Measurements from ENCODE around the gene UFM1. TPM values are rescaled to one million over a fixed set of nuclear protein-coding genes. Genes with fewer than 3 reads are reported as not detected.

The UFM1 gene
- total RNA-seq, 1 experiment from 2014 or later, result 87.9 TPM

DNA sequence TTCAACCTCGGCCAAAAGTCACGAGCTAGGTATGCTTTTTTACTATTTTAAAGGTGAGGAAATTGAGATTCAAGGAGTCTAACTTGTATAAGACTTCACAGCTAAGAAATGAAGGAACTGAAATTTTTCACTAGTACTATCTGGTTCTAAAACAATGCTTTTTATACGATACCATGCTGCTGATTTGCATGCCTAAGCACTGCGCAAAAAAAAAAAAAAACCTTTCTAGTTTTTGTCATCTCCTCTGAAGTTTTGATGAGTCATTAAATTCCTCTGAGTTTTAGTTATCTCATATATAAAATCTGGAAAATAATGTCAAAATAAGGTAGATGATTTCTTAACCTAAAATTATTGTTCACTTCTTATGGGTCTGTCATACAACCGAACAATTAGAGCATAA lies 28.0 kb upstream of the UFM1 start:
- TF ChIP-seq EZH2 (IDR thresholded peaks at IDR 0.05; ENCODE audit: borderline replicate concordance, low read depth, low read length, poor library complexity, severe bottlenecking), result no peak
- no peaks in the 10 kb centered on the region for H3K36me3 ChIP-seq (ENCODE audit: insufficient read depth, low read length, poor library complexity, severe bottlenecking)

DNA sequence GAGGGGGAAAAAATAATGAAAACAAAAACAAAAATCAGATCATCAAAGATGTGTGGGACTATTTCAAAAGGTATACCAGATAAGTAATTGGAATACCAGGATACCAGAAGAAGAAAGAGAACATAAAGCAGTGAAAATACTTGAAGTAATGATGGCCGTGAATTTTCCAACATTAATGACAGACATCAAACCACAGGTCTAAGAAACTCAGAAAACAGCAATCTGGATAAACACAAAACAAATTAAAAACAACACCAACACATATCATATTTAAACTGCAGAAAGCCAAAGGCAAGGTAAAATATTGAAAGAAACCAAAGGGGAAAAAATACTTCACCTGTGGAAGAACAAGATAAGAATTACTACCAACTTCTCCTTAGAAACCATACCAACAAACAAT lies 24.2 kb upstream of the UFM1 start:
- BruUV-seq (replicated peaks), result no TSS peak
- H3K27ac ChIP-seq (ENCODE audit: low read depth, low read length, poor library complexity, severe bottlenecking), result no peak overlapping the region
- no peaks in the 10 kb centered on the region for H3K36me3 ChIP-seq (ENCODE audit: insufficient read depth, low read length, poor library complexity, severe bottlenecking)
- no peak for DNase-seq (ENCODE audit: low spot score)
- ChIA-PET POLR2A (ENCODE audit: low non-redundant PET) (no interaction called here), CTCF (no interaction called here)
- H3K27me3 ChIP-seq (replicated peaks; ENCODE audit: insufficient read depth, low read depth, low read length, poor library complexity), result no peaks in the 10 kb centered on the region
- no peaks in the 10 kb centered on the region for H3K9me3 ChIP-seq (ENCODE audit: low read depth, low read length, poor library complexity, severe bottlenecking)
- no peak for TF ChIP-seq EZH2 (IDR thresholded peaks at IDR 0.05; ENCODE audit: borderline replicate concordance, low read depth, low read length, poor library complexity, severe bottlenecking)
- TF ChIP-seq CTCF (conservative IDR thresholded peaks at IDR 0.05; ENCODE audit: low read depth, low read length), result no peak
- intact Hi-C loops (cut with micrococcal nuclease; ENCODE audit: unreplicated experiment), result no loop called here
- no peak overlapping the region for H3K4me3 ChIP-seq (ENCODE audit: low read depth, low read length, poor library complexity, severe bottlenecking)
- H3K4me1 ChIP-seq (ENCODE audit: insufficient read depth, low read length, poor library complexity, severe bottlenecking), result no peaks in the 10 kb centered on the region

More for the DNA sequence above, 28.0 kb upstream of the UFM1 start:
- Histone ChIP-seq H3K27me3 (replicated peaks; ENCODE audit: insufficient read depth, low read depth, low read length, poor library complexity) (no peaks in the 10 kb centered on the region), H3K27ac (ENCODE audit: low read depth, low read length, poor library complexity, severe bottlenecking) (no peak overlapping the region), H3K4me1 (ENCODE audit: insufficient read depth, low read length, poor library complexity, severe bottlenecking) (no peaks in the 10 kb centered on the region), H3K9me3 (ENCODE audit: low read depth, low read length, poor library complexity, severe bottlenecking) (no peaks in the 10 kb centered on the region), H3K4me3 (ENCODE audit: low read depth, low read length, poor library complexity, severe bottlenecking) (no peak overlapping the region)
- POLR2A ChIA-PET (ENCODE audit: low non-redundant PET), result no interaction called here
- CTCF ChIA-PET, result no interaction called here
- intact Hi-C loops (cut with micrococcal nuclease; ENCODE audit: unreplicated experiment), result no loop called here
- DNase-seq (ENCODE audit: low spot score), result no peak
- no TSS peak for BruUV-seq (replicated peaks)

- Histone ChIP-seq H3K27ac (ENCODE audit: low read depth, low read length, poor library complexity, severe bottlenecking) (no peak overlapping the region), H3K4me3 (ENCODE audit: low read depth, low read length, poor library complexity, severe bottlenecking) (no peak overlapping the region), H3K9me3 (ENCODE audit: low read depth, low read length, poor library complexity, severe bottlenecking) (no peaks in the 10 kb centered on the region), H3K4me1 (ENCODE audit: insufficient read depth, low read length, poor library complexity, severe bottlenecking) (no peaks in the 10 kb centered on the region), H3K27me3 (replicated peaks; ENCODE audit: insufficient read depth, low read depth, low read length, poor library complexity) (no peaks in the 10 kb centered on the region), H3K36me3 (ENCODE audit: insufficient read depth, low read length, poor library complexity, severe bottlenecking) (no peaks in the 10 kb centered on the region)
- intact Hi-C loops (cut with micrococcal nuclease; ENCODE audit: unreplicated experiment), result no loop called here
- ChIA-PET CTCF (no interaction called here), POLR2A (ENCODE audit: low non-redundant PET) (no interaction called here)
- no peak for DNase-seq (ENCODE audit: low spot score)
- TF ChIP-seq EZH2 (IDR thresholded peaks at IDR 0.05; ENCODE audit: borderline replicate concordance, low read depth, low read length, poor library complexity, severe bottlenecking) (no peak), CTCF (conservative IDR thresholded peaks at IDR 0.05; ENCODE audit: low read depth, low read length) (no peak)
- BruUV-seq (replicated peaks), result no TSS peak
Observed at GRCh38 chr13:38328699-38329098, 21.0 kb upstream of the UFM1 start.

GRCh38 chr13:38334845-38335244 lies 14.8 kb upstream of the UFM1 start:
- no peaks in the 10 kb centered on the region for H3K36me3 ChIP-seq (ENCODE audit: insufficient read depth, low read length, poor library complexity, severe bottlenecking)
- H3K4me3 ChIP-seq (ENCODE audit: low read depth, low read length, poor library complexity, severe bottlenecking), result no peak overlapping the region
- intact Hi-C loops (cut with micrococcal nuclease; ENCODE audit: unreplicated experiment), result no loop called here
- H3K4me1 ChIP-seq (ENCODE audit: insufficient read depth, low read length, poor library complexity, severe bottlenecking), result no peaks in the 10 kb centered on the region
- POLR2A ChIA-PET (ENCODE audit: low non-redundant PET), result no interaction called here
- BruUV-seq (replicated peaks), result no TSS peak
- TF ChIP-seq EZH2 (IDR thresholded peaks at IDR 0.05; ENCODE audit: borderline replicate concordance, low read depth, low read length, poor library complexity, severe bottlenecking), result no peak
- TF ChIP-seq CTCF (conservative IDR thresholded peaks at IDR 0.05; ENCODE audit: low read depth, low read length), result no peak
- DNase-seq (ENCODE audit: low spot score), result no peak
- CTCF ChIA-PET, result no interaction called here
- H3K27ac ChIP-seq (ENCODE audit: low read depth, low read length, poor library complexity, severe bottlenecking), result no peak overlapping the region
- H3K9me3 ChIP-seq (ENCODE audit: low read depth, low read length, poor library complexity, severe bottlenecking), result no peaks in the 10 kb centered on the region
- no peaks in the 10 kb centered on the region for H3K27me3 ChIP-seq (replicated peaks; ENCODE audit: insufficient read depth, low read depth, low read length, poor library complexity)
